Measurements from ENCODE around the gene CPZ.

The CPZ gene

GRCh38 chr4:8592366-8593263, at the start of gene CPZ:
CPZ (plus strand) TSS chr4:8592765; CDS start chr4:8592834, 69 bp downstream.
- DNase-seq (ENCODE audit: low read depth, low spot score), result no peak

- DNase-seq (ENCODE audit: low read depth, low spot score), result no peak
These were observed 49.6 kb upstream of the CPZ start for GRCh38 chr4:8542776-8543525.

GRCh38 chr4:8543623-8544022, 48.9 kb upstream of the CPZ start:
- no peak for DNase-seq (ENCODE audit: low read depth, low spot score)

- DNase-seq (ENCODE audit: low read depth, low spot score), result no peak
These were observed 48.3 kb upstream of the CPZ start for GRCh38 chr4:8544282-8544681.

- DNase-seq (ENCODE audit: low read depth, low spot score), result no peak
These were observed 47.7 kb upstream of the CPZ start for GRCh38 chr4:8544741-8545438.

- DNase-seq (ENCODE audit: low read depth, low spot score), result no peak
These were observed 47.2 kb upstream of the CPZ start for GRCh38 chr4:8545439-8545765.

GRCh38 chr4:8546766-8547107, 45.8 kb upstream of the CPZ start:
- DNase-seq (ENCODE audit: low read depth, low spot score), result no peak

- DNase-seq (ENCODE audit: low read depth, low spot score), result no peak
These were observed 45.3 kb upstream of the CPZ start for GRCh38 chr4:8547108-8547911.

- no peak for DNase-seq (ENCODE audit: low read depth, low spot score)
These were observed 44.4 kb upstream of the CPZ start for GRCh38 chr4:8547912-8548730.

- no peak for DNase-seq (ENCODE audit: low read depth, low spot score)
These were observed 43.7 kb upstream of the CPZ start for GRCh38 chr4:8548731-8549351.

GRCh38 chr4:8549352-8549931, 43.1 kb upstream of the CPZ start:
- DNase-seq (ENCODE audit: low read depth, low spot score), result no peak

- DNase-seq (ENCODE audit: low read depth, low spot score), result no peak
These were observed 41.9 kb upstream of the CPZ start for GRCh38 chr4:8550691-8551090.

GRCh38 chr4:8552024-8552423, 40.5 kb upstream of the CPZ start:
- no peak for DNase-seq (ENCODE audit: low read depth, low spot score)

- no peak for DNase-seq (ENCODE audit: low read depth, low spot score)
These were observed 39.9 kb upstream of the CPZ start for GRCh38 chr4:8552581-8553205.

GRCh38 chr4:8553216-8553615, 39.3 kb upstream of the CPZ start:
- no peak for DNase-seq (ENCODE audit: low read depth, low spot score)

- DNase-seq (ENCODE audit: low read depth, low spot score), result no peak
These were observed 38.6 kb upstream of the CPZ start for GRCh38 chr4:8553991-8554405.

GRCh38 chr4:8554555-8555100, 37.9 kb upstream of the CPZ start:
- no peak for DNase-seq (ENCODE audit: low read depth, low spot score)

GRCh38 chr4:8555716-8556115, 36.8 kb upstream of the CPZ start:
- no peak for DNase-seq (ENCODE audit: low read depth, low spot score)
